ENCODE data around the gene ATIC. TPM values are rescaled to one million over a fixed set of nuclear protein-coding genes. Genes with fewer than 3 reads are reported as not detected.

ATIC gene
- total RNA-seq, 1 donor from 2014 or later: 81.6 TPM

- H3K36me3 ChIP-seq (ENCODE audit: control insufficient read depth, insufficient read depth, low read length): peaks cover 8% of the 10 kb centered on the region
- TF ChIP-seq CTCF (IDR thresholded peaks at IDR 0.05; ENCODE audit: insufficient read depth, low read length, poor library complexity, severe bottlenecking): no peak
Measured at GRCh38 chr2:215380699-215381098, 68.8 kb downstream of the ATIC start.

GRCh38 chr2:215382011-215382410, 70.2 kb downstream of the ATIC start:
- no peak for TF ChIP-seq CTCF (IDR thresholded peaks at IDR 0.05; ENCODE audit: insufficient read depth, low read length, poor library complexity, severe bottlenecking)
- Histone ChIP-seq H3K36me3 (ENCODE audit: control insufficient read depth, insufficient read depth, low read length) (peaks cover 6% of the 10 kb centered on the region), H3K4me3 (ENCODE audit: low read depth, low read length) (no peak overlapping the region), H3K27me3 (ENCODE audit: control insufficient read depth, insufficient read depth, low read length) (no peaks in the 10 kb centered on the region)
- DNase-seq (ENCODE audit: low read depth): no peak

More at GRCh38 chr2:215380699-215381098, 68.8 kb downstream of the ATIC start:
- no peak overlapping the region for H3K4me3 ChIP-seq (ENCODE audit: low read depth, low read length)
- H3K27me3 ChIP-seq (ENCODE audit: control insufficient read depth, insufficient read depth, low read length): no peaks in the 10 kb centered on the region
- DNase-seq (ENCODE audit: low read depth): no peak

- no peak for TF ChIP-seq CTCF (IDR thresholded peaks at IDR 0.05; ENCODE audit: insufficient read depth, low read length, poor library complexity, severe bottlenecking)
- Histone ChIP-seq H3K27me3 (ENCODE audit: control insufficient read depth, insufficient read depth, low read length) (no peaks in the 10 kb centered on the region), H3K36me3 (ENCODE audit: control insufficient read depth, insufficient read depth, low read length) (peaks cover 6% of the 10 kb centered on the region), H3K4me3 (ENCODE audit: low read depth, low read length) (no peak overlapping the region)
- DNase-seq (ENCODE audit: low read depth): no peak
Measured at GRCh38 chr2:215382480-215382879, 70.6 kb downstream of the ATIC start.

GRCh38 chr2:215383652-215384279, 71.9 kb downstream of the ATIC start:
- Histone ChIP-seq H3K36me3 (ENCODE audit: control insufficient read depth, insufficient read depth, low read length) (peaks cover 8% of the 10 kb centered on the region), H3K27me3 (ENCODE audit: control insufficient read depth, insufficient read depth, low read length) (no peaks in the 10 kb centered on the region), H3K4me3 (ENCODE audit: low read depth, low read length) (no peak overlapping the region)
- DNase-seq (ENCODE audit: low read depth): no peak
- no peak for TF ChIP-seq CTCF (IDR thresholded peaks at IDR 0.05; ENCODE audit: insufficient read depth, low read length, poor library complexity, severe bottlenecking)

GRCh38 chr2:215384710-215385109, 72.9 kb downstream of the ATIC start:
- H3K4me3 ChIP-seq (ENCODE audit: low read depth, low read length): no peak overlapping the region
- no peaks in the 10 kb centered on the region for H3K27me3 ChIP-seq (ENCODE audit: control insufficient read depth, insufficient read depth, low read length)
- DNase-seq (ENCODE audit: low read depth): no peak
- H3K36me3 ChIP-seq (ENCODE audit: control insufficient read depth, insufficient read depth, low read length): peaks cover 8% of the 10 kb centered on the region
- TF ChIP-seq CTCF (IDR thresholded peaks at IDR 0.05; ENCODE audit: insufficient read depth, low read length, poor library complexity, severe bottlenecking): no peak

- Histone ChIP-seq H3K36me3 (ENCODE audit: control insufficient read depth, insufficient read depth, low read length) (peaks cover 7% of the 10 kb centered on the region), H3K27me3 (ENCODE audit: control insufficient read depth, insufficient read depth, low read length) (no peaks in the 10 kb centered on the region), H3K4me3 (ENCODE audit: low read depth, low read length) (no peak overlapping the region)
- TF ChIP-seq CTCF (IDR thresholded peaks at IDR 0.05; ENCODE audit: insufficient read depth, low read length, poor library complexity, severe bottlenecking): no peak
- DNase-seq (ENCODE audit: low read depth): no peak
Measured at GRCh38 chr2:215386566-215386965, 74.7 kb downstream of the ATIC start.

Data from kidney epithelial cell (primary cell).